HG02798 (cell line): ENCODE results near the gene SLC6A8.

ENCODE experiments used
- ATAC-seq: cut with Tn5 transposase; IDR thresholded peaks from one replicate; pipeline ENCODE4 v1.9.1; 2021; ENCODE audit warnings: mild to moderate bottlenecking; ENCODE audit not compliant: unreplicated experiment, poor library complexity

The SLC6A8 gene

GRCh38 chrX:153647461-153648357 lies 40.0 kb upstream of the SLC6A8 start:
- no peak for ATAC-seq

DNA sequence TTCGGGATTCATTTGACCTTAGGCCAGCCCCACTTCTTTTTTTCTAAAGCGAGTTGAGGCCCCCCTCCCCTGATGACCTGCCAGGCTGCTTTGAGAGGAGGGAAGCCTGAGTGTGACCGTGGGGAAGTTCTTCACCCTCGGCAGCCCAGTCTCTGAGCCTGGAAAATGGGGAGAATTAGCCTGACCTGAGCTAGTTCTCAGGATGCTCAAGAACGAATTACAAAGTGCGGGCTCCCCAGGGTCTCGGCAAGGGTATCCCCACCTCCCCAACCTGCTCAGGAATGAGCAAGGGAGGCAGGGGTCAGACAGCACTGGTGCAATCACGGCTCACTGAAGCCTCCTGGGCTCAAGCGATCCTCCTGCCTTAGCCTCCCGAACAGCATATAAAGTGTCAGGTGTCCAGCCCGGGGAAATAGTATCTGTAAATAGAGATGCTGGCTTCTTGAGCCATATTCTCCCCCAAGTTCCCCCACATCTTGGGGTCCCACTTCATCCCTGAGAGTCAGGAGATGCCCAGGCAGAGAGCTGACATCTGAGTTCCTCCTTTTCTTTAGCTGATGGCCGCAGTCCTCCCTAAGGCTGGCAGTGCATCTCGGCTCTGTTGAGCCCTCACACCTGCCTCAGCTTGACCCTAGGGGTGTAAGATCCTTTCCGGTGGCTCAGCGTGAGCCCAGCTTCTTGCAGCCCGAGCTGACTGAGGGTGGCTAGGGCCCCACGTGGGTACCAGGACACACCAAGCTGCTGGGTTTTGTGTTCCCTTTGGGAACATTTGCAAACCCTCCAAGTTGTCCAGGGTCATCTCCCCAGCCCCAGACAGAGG lies 39.2 kb upstream of the SLC6A8 start:
- ATAC-seq: no peak

DNA sequence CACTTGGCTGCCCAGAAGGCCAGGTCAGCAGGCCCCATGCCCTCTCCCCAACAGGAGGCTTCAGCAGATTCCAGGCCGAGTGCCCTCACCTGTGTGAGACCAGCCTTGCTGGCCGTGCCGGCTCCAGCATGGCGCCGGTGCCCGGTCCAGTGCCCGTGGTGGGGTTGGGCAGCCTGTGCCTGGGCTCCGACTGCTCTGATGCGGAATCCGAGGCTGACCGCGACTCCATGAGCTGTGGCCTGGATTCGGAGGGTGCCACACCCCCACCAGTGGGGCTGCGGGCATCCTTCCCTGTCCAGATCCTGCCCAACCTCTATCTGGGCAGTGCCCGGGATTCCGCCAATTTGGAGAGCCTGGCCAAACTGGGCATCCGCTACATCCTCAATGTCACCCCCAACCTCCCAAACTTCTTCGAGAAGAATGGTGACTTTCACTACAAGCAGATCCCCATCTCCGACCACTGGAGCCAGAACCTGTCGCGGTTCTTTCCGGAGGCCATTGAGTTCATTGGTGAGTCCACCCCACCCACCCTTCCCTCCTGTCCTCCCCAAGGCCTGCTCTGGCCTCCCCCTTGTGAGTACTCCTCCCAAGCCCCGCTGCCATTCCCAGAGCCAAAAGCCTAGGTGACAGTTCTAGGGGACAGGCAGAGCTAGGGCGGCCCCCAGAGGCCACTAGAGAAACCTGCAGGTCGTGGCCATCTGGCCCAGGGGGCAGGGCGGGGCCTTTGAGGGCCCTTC lies 38.4 kb upstream of the SLC6A8 start:
- peak; percentile 42 for ATAC-seq

- ATAC-seq: no peak
Observed at GRCh38 chrX:153649915-153650782, 37.6 kb upstream of the SLC6A8 start.

GRCh38 chrX:153650959-153651358 lies 36.8 kb upstream of the SLC6A8 start:
- ATAC-seq: no peak

- no peak for ATAC-seq
Observed at GRCh38 chrX:153651540-153652079, 36.1 kb upstream of the SLC6A8 start.

- ATAC-seq: no peak
Observed at GRCh38 chrX:153653556-153653955, 34.2 kb upstream of the SLC6A8 start.

DNA sequence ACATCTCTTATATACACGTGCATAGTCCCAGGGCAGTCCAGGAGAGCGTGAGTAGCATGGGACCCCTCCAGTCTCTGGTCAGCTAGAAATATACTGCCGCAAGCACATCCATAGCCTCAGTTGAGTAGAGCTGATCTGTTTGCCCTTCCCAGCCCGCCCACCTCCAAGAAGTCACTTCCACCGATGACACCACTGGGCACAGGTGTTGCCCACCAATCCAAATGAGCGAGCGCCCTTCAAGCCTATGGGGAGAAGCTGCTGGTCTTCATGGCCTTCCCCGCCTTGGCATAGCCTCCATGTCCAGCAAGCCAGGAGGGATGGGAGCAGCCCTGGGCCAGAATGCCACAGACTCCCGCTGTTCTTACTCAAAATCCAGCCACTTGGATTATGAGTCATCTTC lies 30.6 kb upstream of the SLC6A8 start:
- no peak for ATAC-seq

- no peak for ATAC-seq
Observed at GRCh38 chrX:153659268-153659667, 28.5 kb upstream of the SLC6A8 start.

DNA sequence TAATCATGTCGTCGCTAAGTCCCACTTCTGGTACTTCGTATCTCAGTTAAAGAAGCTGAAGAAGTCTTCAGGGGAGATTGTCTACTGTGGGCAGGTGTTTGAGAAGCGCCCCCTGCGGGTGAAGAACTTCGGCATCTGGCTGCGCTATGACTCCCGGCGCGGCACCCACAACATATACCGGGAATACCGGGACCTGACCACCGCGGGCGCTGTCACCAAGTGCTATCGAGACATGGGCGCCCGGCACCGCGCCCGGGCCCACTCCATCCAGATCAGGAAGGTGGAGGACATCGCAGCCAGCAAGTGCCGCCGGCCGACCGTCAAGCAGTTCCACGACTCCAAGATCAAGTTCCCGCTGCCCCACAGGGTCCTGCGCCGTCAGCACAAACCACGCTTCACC lies 25.5 kb upstream of the SLC6A8 start:
- no peak for ATAC-seq

DNA sequence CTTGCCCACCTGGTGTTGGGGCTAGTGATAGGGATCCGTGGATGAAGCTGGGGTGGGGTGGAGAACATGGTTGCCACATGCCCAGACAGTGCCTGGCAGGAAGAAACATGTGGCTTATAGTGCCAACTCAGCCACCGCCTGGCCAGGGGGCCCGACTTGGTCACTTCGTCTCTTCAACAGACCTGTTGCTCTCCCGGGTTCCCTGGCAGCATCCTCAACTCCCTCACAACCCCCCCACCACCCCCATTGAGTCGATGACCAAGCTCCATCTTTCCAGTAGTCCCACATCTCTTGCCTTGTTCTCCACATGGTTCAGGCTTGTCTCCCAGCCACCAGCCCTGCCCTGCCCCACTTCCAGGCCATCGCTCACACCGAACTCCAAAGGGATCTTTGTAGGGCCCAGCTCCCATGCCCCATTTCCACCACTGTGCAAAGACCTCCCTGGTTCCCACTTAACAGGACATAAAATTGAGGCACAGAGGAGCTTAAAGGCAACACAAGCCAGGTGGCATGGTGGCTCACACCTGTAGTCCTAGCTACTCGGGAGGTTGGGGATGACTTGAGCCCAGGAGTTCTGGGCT lies 21.9 kb upstream of the SLC6A8 start:
- no peak for ATAC-seq

DNA sequence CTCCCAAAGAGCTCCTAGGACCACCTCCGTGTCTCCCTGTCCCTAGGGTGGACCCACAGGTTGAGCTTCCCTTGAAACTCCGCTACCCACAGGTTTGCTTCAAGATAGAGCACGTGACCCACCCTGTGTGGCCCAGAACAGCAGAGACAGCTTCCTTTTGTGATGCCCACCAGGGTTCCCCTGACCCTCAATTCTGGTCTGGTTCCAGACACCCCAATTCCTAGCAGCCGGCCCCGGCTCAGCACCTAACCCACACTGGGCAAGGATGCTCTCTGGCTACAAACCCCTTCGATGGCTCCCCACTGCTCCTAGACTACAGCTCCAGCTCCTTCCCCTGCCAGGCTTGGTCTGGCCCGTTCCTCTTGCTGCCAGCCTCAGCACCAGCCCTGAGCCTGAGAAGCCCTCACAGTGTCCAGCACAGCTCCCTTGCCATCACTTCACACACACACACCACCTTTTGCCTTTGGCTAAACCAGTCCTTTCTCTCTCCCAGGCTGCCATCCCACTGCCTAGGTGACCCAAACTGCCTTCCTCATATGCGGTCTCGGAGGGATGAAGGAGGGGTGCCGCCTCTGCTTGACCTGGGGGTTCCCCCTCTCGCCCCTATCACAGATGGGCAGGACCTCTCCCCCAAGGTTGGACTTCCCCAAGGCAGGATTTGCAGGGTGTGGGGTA lies 20.3 kb upstream of the SLC6A8 start:
- ATAC-seq: no peak

GRCh38 chrX:153667956-153668396 lies 19.8 kb upstream of the SLC6A8 start:
- peak; percentile 51 for ATAC-seq

DNA sequence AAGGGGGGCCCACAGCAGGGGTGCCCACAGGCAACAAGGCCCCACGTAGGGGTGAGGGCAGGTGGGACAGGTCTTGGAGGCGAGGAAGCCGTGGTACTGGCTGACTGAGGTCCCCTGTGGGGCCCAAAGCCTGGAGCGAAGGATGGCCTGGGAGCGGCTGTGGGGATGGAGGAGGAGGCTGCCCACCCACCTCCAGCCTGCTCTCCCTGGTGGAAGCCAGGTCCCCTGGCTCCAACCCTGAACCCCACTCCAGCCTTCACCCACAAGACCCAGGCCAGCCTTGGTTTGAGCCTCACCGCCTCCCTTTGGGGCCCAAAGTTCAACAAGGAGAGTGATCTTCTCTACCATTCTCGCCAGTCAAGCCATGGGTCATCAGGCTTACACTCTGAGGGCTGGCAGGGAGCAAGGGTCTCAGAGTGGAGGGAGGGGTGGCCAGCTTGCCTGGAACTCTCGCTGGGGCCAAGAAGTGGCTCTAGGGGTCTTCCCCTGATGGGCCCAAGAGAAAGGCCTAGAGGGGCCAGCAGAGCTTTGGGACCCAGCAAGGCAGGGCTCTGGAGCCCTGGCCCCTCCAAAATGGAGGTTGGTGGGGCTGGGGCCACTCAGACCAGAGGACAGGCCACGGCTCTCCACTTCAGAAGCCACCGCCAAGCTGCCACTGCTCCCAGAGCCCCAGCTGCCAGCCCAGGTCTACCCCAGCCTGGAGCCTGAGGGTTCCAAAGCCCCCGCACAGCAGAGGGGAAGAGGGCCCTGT lies 19.1 kb upstream of the SLC6A8 start:
- no peak for ATAC-seq

DNA sequence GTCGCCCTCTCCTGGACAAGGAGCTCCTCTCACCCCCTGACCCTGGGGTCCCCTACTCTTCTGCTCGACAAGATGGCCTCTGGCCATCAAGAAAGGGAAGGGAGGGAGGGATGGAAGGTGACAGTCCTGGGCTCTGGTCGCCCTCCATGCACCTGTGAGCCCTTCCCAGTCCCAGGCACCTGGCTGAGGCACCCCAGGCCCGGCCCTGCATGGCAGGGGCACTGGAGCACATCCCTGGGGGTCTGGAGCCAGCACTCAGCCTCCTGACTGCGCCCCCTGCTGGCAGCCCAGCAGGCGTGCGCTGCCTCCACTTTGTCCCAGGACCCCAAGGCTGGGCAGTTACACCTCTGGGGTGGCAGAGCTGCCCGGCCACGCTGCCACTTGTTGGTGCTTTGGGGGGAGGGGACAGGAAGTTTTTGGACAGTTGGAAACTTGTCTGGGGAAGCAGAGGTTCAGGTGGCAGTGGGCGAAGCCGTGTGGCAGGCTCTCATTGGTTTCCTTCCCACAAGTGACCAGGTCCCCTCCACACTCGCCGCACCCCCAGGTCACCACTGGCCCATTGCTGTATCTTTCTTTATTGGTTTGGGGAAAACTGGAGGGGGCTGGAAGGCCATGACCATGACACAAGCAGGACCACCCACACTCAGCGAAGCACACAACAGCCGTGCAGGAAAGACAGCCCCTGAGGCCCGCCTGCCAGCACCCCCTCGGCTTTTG lies 18.4 kb upstream of the SLC6A8 start:
- ATAC-seq: no peak

DNA sequence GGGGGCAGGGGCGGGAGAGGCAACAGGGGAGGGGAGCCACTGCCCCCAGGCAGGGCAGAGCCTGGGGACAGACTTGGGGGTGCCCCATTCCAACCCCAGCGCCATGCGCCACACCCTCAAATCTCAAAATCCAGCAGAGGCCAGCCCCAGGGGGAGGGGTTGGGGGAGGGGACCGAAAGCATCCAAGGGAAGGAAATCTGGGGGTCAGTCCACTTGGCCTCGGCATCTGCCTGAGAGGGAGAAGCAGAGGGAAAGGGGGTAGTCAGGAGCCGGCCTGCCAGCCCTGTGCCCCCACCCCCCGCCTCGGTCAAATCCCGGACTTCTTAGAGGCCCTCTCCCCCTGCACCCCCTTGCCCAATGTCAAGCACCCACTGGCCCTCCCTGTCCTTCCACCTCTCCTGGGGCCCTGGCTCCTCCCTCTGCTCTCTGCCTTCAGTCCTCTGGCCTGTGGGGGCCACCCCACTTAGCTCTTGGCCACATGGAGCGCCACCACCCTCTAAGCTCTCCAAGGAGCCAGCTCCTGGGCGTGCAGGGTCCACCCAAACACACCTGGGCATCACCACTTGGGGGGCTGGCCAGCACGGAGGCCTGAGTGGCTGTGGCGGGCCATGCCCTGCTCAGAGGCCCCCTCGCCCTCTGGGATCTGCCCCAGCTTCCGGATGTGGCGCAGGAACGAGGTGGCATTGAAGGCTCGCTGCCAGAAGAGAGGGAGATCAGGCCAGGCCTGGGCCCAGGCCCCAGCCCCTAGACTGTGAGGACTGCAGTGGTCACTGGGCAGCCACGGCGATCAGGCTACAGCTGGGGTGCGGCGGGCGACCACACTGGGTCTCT lies 17.6 kb upstream of the SLC6A8 start:
- no peak for ATAC-seq
